GM18508 (cell line): ENCODE results near the gene CC2D1A.

Experiments used
- ATAC-seq: cut with Tn5 transposase; IDR thresholded peaks from one replicate; pipeline ENCODE4 v1.9.1; 2021; ENCODE audit warnings: moderate number of reproducible peaks; ENCODE audit not compliant: insufficient read depth, unreplicated experiment

The CC2D1A gene

GRCh38 chr19:13905634-13906520 is at the start of gene CC2D1A, which contains the start of gene BRME1:
CC2D1A (plus strand) TSS chr19:13906201; CDS start chr19:13906442, 241 bp downstream.
BRME1 (minus strand) TSS chr19:13906117; CDS start chr19:13904892, 1,225 bp downstream.
- ATAC-seq = no peak

- ATAC-seq = no peak
Observed at GRCh38 chr19:13856497-13856896, 49.5 kb upstream of the CC2D1A start.

GRCh38 chr19:13859361-13859880 is 46.6 kb upstream of the CC2D1A start:
- ATAC-seq = no peak

GRCh38 chr19:13860679-13861391 is 45.2 kb upstream of the CC2D1A start:
- no peak for ATAC-seq

- no peak for ATAC-seq
Observed at GRCh38 chr19:13861392-13861713, 44.6 kb upstream of the CC2D1A start.

- no peak for ATAC-seq
Observed at GRCh38 chr19:13861714-13862531, 44.1 kb upstream of the CC2D1A start.

GRCh38 chr19:13864046-13864666 is 41.8 kb upstream of the CC2D1A start:
- ATAC-seq = no peak

GRCh38 chr19:13864667-13865570 is 41.1 kb upstream of the CC2D1A start:
- ATAC-seq = no peak

GRCh38 chr19:13865571-13866462 is 40.2 kb upstream of the CC2D1A start:
- ATAC-seq = no peak

GRCh38 chr19:13866463-13867046 is 39.4 kb upstream of the CC2D1A start:
- ATAC-seq = no peak

GRCh38 chr19:13868663-13869062 is 37.3 kb upstream of the CC2D1A start:
- no peak for ATAC-seq

- ATAC-seq = no peak
Observed at GRCh38 chr19:13869281-13869680, 36.7 kb upstream of the CC2D1A start.

- no peak for ATAC-seq
Observed at GRCh38 chr19:13870873-13871272, 35.1 kb upstream of the CC2D1A start.

- ATAC-seq = no peak
Observed at GRCh38 chr19:13872339-13872694, 33.7 kb upstream of the CC2D1A start.

GRCh38 chr19:13872695-13873389 is 33.2 kb upstream of the CC2D1A start:
- no peak for ATAC-seq

- no peak for ATAC-seq
Observed at GRCh38 chr19:13873834-13874515, 32.0 kb upstream of the CC2D1A start.

- ATAC-seq = no peak
Observed at GRCh38 chr19:13875824-13876223, 30.2 kb upstream of the CC2D1A start.
